Lung microvascular endothelial cell (primary cell): ENCODE measurements around the gene TBC1D14. TPM values are rescaled to one million over a fixed set of nuclear protein-coding genes. Genes with fewer than 3 reads are reported as not detected.
"Not testable (repeated sequence)": the region's sequence is repeated elsewhere in the genome, so short reads cannot be mapped to it uniquely, and the experiment has no call there.

Experiments used
- DNase-seq, 2 donors: peaks; one replicate each; pipeline versions ENCODE4 v3.0.0 to v3.0.0-alpha.2; 2010; ENCODE audit warnings: low read depth in 2 of 2
- total RNA-seq: library from RNA; depleted of rRNA; stranded (reverse); fragments of >200 nt; gene quantifications from 2 replicates; pipeline ENCODE4 v1.2.1, GENCODE V29; 2014

Gene TBC1D14
- total RNA-seq, 1 donor from 2014 or later: 19.8 TPM

GRCh38 chr4:6908432-6909112, 1.1 kb upstream of the TBC1D14 start:
- peak in 1 of 2 donors; percentile 45 for DNase-seq

- DNase-seq: no peak
Observed at GRCh38 chr4:6909970-6910339, 329 bp downstream of the TBC1D14 start.

- DNase-seq: no peak
Observed at GRCh38 chr4:6910340-6910959, 824 bp downstream of the TBC1D14 start.

GRCh38 chr4:6910960-6911874, 1.6 kb downstream of the TBC1D14 start:
- DNase-seq: no peak

- not testable (repeated sequence) for DNase-seq
Observed at GRCh38 chr4:6911917-6912316, 2.3 kb downstream of the TBC1D14 start.

- DNase-seq: no peak
Observed at GRCh38 chr4:6912441-6912840, 2.8 kb downstream of the TBC1D14 start.

- no peak for DNase-seq
Observed at GRCh38 chr4:6913350-6913905, 3.8 kb downstream of the TBC1D14 start.

- no peak for DNase-seq
Observed at GRCh38 chr4:6914448-6914847, 4.8 kb downstream of the TBC1D14 start.

- DNase-seq: no peak
Observed at GRCh38 chr4:6915041-6916005, 5.7 kb downstream of the TBC1D14 start.

- DNase-seq: no peak
Observed at GRCh38 chr4:6916069-6916586, 6.5 kb downstream of the TBC1D14 start.

GRCh38 chr4:6916587-6917460, 7.2 kb downstream of the TBC1D14 start:
- DNase-seq: peak in 1 of 2 donors; percentile 66

- peak; percentile 51 to 80 for DNase-seq
Observed at GRCh38 chr4:6917461-6918271, 8.0 kb downstream of the TBC1D14 start.

GRCh38 chr4:6918338-6918737, 8.7 kb downstream of the TBC1D14 start:
- DNase-seq: no peak

- no peak for DNase-seq
Observed at GRCh38 chr4:6920171-6920570, 10.5 kb downstream of the TBC1D14 start.

GRCh38 chr4:6923507-6923906, 13.9 kb downstream of the TBC1D14 start:
- DNase-seq: no peak

- DNase-seq: no peak
Observed at GRCh38 chr4:6924361-6924779, 14.7 kb downstream of the TBC1D14 start.

- DNase-seq: no peak
Observed at GRCh38 chr4:6925357-6925836, 15.8 kb downstream of the TBC1D14 start.

- DNase-seq: no peak
Observed at GRCh38 chr4:6926081-6926480, 16.5 kb downstream of the TBC1D14 start.
